ENCODE results near the gene SOCS1. TPM values are rescaled to one million over a fixed set of nuclear protein-coding genes. Genes with fewer than 3 reads are reported as not detected.

Gene SOCS1
- total and polyA plus RNA-seq, 9 of the 15 experiments (the other 6 are each of a cell fraction or from before 2014, with no cell fraction given): 0.04 to 7.5 (median 2.3) TPM

DNA sequence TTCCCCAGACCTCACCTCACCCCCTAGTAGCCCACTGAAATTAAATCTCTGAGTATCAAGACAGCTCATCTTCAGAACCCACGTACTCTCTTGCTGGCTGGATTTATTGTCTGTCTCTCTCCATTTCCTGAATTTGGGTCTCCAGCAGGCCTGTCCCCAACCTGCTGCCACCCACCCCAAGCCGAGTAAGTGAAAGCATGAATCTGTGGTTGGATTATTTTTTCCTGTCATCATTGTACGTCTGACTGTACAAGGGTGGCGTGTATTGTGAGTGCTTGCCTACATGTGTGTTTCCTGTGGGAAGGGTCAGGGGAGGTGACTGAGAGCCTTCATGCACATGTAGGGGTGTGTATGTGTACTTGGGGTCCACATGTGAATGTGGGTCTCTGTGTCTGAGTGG, 7.7 kb upstream of the SOCS1 start:
- H3K79me2 ChIP-seq (ENCODE audit: control insufficient read depth, insufficient read depth, low read length): no peaks in the 10 kb centered on the region
- BruUV-seq (replicated peaks): no TSS peak
- H2AFZ ChIP-seq (ENCODE audit: low read depth, low read length): no peak overlapping the region
- intact Hi-C loops (cut with micrococcal nuclease) (no loop called here), in situ Hi-C loops (cut with MboI) (loop anchor here (5.0 kb wide), 2 partner anchors 89 to 306 kb away; no protein-coding TSS in a partner anchor)
- 0 out of 2 replicates have a peak, but pooled peaks cover 8% of the 10 kb centered on the region for H4K20me1 ChIP-seq (replicated peaks; ENCODE audit: control insufficient read depth, insufficient read depth, low read length)
- H3K27ac ChIP-seq (ENCODE audit: extremely low read depth, low read depth, low read length): no peak overlapping the region
- TF ChIP-seq ZNF140 (CRISPR knock-in tag; IDR thresholded peaks at IDR 0.05): no peak
- no peak for TF ChIP-seq SMARCA5 (IDR thresholded peaks at IDR 0.05)
- TF ChIP-seq, protein P1, sequence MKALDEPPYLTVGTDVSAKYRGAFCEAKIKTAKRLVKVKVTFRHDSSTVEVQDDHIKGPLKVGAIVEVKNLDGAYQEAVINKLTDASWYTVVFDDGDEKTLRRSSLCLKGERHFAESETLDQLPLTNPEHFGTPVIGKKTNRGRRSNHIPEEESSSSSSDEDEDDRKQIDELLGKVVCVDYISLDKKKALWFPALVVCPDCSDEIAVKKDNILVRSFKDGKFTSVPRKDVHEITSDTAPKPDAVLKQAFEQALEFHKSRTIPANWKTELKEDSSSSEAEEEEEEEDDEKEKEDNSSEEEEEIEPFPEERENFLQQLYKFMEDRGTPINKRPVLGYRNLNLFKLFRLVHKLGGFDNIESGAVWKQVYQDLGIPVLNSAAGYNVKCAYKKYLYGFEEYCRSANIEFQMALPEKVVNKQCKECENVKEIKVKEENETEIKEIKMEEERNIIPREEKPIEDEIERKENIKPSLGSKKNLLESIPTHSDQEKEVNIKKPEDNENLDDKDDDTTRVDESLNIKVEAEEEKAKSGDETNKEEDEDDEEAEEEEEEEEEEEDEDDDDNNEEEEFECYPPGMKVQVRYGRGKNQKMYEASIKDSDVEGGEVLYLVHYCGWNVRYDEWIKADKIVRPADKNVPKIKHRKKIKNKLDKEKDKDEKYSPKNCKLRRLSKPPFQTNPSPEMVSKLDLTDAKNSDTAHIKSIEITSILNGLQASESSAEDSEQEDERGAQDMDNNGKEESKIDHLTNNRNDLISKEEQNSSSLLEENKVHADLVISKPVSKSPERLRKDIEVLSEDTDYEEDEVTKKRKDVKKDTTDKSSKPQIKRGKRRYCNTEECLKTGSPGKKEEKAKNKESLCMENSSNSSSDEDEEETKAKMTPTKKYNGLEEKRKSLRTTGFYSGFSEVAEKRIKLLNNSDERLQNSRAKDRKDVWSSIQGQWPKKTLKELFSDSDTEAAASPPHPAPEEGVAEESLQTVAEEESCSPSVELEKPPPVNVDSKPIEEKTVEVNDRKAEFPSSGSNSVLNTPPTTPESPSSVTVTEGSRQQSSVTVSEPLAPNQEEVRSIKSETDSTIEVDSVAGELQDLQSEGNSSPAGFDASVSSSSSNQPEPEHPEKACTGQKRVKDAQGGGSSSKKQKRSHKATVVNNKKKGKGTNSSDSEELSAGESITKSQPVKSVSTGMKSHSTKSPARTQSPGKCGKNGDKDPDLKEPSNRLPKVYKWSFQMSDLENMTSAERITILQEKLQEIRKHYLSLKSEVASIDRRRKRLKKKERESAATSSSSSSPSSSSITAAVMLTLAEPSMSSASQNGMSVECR (CRISPR knock-in tag; IDR thresholded peaks at IDR 0.05): no peak
- TF ChIP-seq, protein P2, sequence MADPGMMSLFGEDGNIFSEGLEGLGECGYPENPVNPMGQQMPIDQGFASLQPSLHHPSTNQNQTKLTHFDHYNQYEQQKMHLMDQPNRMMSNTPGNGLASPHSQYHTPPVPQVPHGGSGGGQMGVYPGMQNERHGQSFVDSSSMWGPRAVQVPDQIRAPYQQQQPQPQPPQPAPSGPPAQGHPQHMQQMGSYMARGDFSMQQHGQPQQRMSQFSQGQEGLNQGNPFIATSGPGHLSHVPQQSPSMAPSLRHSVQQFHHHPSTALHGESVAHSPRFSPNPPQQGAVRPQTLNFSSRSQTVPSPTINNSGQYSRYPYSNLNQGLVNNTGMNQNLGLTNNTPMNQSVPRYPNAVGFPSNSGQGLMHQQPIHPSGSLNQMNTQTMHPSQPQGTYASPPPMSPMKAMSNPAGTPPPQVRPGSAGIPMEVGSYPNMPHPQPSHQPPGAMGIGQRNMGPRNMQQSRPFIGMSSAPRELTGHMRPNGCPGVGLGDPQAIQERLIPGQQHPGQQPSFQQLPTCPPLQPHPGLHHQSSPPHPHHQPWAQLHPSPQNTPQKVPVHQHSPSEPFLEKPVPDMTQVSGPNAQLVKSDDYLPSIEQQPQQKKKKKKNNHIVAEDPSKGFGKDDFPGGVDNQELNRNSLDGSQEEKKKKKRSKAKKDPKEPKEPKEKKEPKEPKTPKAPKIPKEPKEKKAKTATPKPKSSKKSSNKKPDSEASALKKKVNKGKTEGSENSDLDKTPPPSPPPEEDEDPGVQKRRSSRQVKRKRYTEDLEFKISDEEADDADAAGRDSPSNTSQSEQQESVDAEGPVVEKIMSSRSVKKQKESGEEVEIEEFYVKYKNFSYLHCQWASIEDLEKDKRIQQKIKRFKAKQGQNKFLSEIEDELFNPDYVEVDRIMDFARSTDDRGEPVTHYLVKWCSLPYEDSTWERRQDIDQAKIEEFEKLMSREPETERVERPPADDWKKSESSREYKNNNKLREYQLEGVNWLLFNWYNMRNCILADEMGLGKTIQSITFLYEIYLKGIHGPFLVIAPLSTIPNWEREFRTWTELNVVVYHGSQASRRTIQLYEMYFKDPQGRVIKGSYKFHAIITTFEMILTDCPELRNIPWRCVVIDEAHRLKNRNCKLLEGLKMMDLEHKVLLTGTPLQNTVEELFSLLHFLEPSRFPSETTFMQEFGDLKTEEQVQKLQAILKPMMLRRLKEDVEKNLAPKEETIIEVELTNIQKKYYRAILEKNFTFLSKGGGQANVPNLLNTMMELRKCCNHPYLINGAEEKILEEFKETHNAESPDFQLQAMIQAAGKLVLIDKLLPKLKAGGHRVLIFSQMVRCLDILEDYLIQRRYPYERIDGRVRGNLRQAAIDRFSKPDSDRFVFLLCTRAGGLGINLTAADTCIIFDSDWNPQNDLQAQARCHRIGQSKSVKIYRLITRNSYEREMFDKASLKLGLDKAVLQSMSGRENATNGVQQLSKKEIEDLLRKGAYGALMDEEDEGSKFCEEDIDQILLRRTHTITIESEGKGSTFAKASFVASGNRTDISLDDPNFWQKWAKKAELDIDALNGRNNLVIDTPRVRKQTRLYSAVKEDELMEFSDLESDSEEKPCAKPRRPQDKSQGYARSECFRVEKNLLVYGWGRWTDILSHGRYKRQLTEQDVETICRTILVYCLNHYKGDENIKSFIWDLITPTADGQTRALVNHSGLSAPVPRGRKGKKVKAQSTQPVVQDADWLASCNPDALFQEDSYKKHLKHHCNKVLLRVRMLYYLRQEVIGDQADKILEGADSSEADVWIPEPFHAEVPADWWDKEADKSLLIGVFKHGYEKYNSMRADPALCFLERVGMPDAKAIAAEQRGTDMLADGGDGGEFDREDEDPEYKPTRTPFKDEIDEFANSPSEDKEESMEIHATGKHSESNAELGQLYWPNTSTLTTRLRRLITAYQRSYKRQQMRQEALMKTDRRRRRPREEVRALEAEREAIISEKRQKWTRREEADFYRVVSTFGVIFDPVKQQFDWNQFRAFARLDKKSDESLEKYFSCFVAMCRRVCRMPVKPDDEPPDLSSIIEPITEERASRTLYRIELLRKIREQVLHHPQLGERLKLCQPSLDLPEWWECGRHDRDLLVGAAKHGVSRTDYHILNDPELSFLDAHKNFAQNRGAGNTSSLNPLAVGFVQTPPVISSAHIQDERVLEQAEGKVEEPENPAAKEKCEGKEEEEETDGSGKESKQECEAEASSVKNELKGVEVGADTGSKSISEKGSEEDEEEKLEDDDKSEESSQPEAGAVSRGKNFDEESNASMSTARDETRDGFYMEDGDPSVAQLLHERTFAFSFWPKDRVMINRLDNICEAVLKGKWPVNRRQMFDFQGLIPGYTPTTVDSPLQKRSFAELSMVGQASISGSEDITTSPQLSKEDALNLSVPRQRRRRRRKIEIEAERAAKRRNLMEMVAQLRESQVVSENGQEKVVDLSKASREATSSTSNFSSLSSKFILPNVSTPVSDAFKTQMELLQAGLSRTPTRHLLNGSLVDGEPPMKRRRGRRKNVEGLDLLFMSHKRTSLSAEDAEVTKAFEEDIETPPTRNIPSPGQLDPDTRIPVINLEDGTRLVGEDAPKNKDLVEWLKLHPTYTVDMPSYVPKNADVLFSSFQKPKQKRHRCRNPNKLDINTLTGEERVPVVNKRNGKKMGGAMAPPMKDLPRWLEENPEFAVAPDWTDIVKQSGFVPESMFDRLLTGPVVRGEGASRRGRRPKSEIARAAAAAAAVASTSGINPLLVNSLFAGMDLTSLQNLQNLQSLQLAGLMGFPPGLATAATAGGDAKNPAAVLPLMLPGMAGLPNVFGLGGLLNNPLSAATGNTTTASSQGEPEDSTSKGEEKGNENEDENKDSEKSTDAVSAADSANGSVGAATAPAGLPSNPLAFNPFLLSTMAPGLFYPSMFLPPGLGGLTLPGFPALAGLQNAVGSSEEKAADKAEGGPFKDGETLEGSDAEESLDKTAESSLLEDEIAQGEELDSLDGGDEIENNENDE (IDR thresholded peaks at IDR 0.05; ENCODE audit: low read depth, low read length): no peak
- no peak for TF ChIP-seq ASH1L (IDR thresholded peaks at IDR 0.05; ENCODE audit: borderline replicate concordance, low read depth, partially characterized antibody)
- peaks cover 0 to 3% of the 10 kb centered on the region in 2 experiments; a peak in 1 of 5 replicates for H3K4me1 ChIP-seq (replicated peaks in 1 of 2; ENCODE audit: control insufficient read depth in 2 of 2, insufficient read depth in 2 of 2, low read length in 2 of 2)
- H3K9me1 ChIP-seq (ENCODE audit: control insufficient read depth, insufficient read depth, low read length): no peaks in the 10 kb centered on the region
- ATAC-seq: no peak
- no peak overlapping the region for H3K4me3 ChIP-seq
- H3K27me3 ChIP-seq (ENCODE audit: control insufficient read depth in 2 of 2, insufficient read depth in 2 of 2, low read length in 2 of 2): peaks cover 2 to 40% of the 10 kb centered on the region in 2 experiments; a peak in 4 of 5 replicates
- H3K4me2 ChIP-seq (ENCODE audit: insufficient read depth, low read length): no peak overlapping the region
- no peaks in the 10 kb centered on the region for H3K36me3 ChIP-seq (ENCODE audit: control insufficient read depth, insufficient read depth, low read length)
- DNase-seq (ENCODE audit: extremely low read depth in 1 of 4, low spot score in 3 of 4): no peak
- FAIRE-seq: no peak
- ChIA-PET POLR2A (interaction anchor here (2.2 kb wide), 1 partner anchor 7 kb away, joined by 6 read pairs; the partner anchor contains the start of gene SOCS1), CTCF (ENCODE audit: low intra/inter-chr PET ratio) (no interaction called here)
- no peaks in the 10 kb centered on the region; the same call in 1 of the 2 replicates for H3K9me3 ChIP-seq (replicated peaks; ENCODE audit: control insufficient read depth, insufficient read depth, low read depth, low read length)
- 21% methylated on average over 4 of the region's 4 CpGs for WGBS (ENCODE audit: insufficient coverage, low coverage, missing lambda C conversion rate)
- H3K9ac ChIP-seq (ENCODE audit: insufficient read depth in 1 of 2, low read depth in 2 of 2, low read length in 2 of 2): no peak overlapping the region

All from K562 (cell line).